HepG2 (cell line): ENCODE results near the gene CTNNBL1. TPM values are rescaled to one million over a fixed set of nuclear protein-coding genes. Genes with fewer than 3 reads are reported as not detected.

Source experiments
- AKNA ChIP-seq: sonication (generic); formaldehyde crosslinking; IDR thresholded peaks from 2 replicates; pipeline ENCODE4 v1.4.0; 2020; ENCODE audit warnings: missing genetic modification reagents, borderline replicate concordance
- ETS1 ChIP-seq: sonication (generic); formaldehyde crosslinking; IDR thresholded peaks from 2 replicates; pipeline ENCODE4 v1.4.0; 2020; ENCODE audit warnings: missing genetic modification reagents
- FOXC1 ChIP-seq: sonication (generic); formaldehyde crosslinking; IDR thresholded peaks from 2 replicates; pipeline ENCODE4 v1.8.0; 2022; ENCODE audit warnings: mild to moderate bottlenecking, missing genetic modification reagents, borderline replicate concordance
- FOXK1 ChIP-seq: sonication (generic); formaldehyde crosslinking; IDR thresholded peaks from 2 replicates; pipeline ENCODE4 v1.4.0; 2020; ENCODE audit warnings: low read depth, missing genetic modification reagents, borderline replicate concordance
- GMEB1 ChIP-seq: sonication (generic); formaldehyde crosslinking; IDR thresholded peaks from 2 replicates; pipeline ENCODE4 v1.5.1; 2020; ENCODE audit warnings: missing genetic modification reagents, mild to moderate bottlenecking, borderline replicate concordance
- JARID2 ChIP-seq: sonication (generic); formaldehyde crosslinking; IDR thresholded peaks from 2 replicates; pipeline ENCODE4 v1.8.1; 2023; ENCODE audit warnings: missing genetic modification reagents, inconsistent platforms; ENCODE audit not compliant: insufficient replicate concordance
- JDP2 ChIP-seq: sonication (generic); formaldehyde crosslinking; IDR thresholded peaks from 2 replicates; pipeline ENCODE4 v1.8.1; 2022; ENCODE audit warnings: missing genetic modification reagents, borderline replicate concordance
- MLXIP ChIP-seq: sonication (generic); formaldehyde crosslinking; IDR thresholded peaks from 2 replicates; pipeline ENCODE4 v1.9.0; 2021; ENCODE audit warnings: missing genetic modification reagents, borderline replicate concordance
- SRY ChIP-seq: sonication (generic); formaldehyde crosslinking; IDR thresholded peaks from 2 replicates; pipeline ENCODE4 v1.8.0; 2022; ENCODE audit warnings: mild to moderate bottlenecking, missing genetic modification reagents
- ZFP90 ChIP-seq: sonication (generic); formaldehyde crosslinking; IDR thresholded peaks from 2 replicates; pipeline ENCODE4 v1.8.0; 2022; ENCODE audit warnings: missing genetic modification reagents, mild to moderate bottlenecking, inconsistent platforms, borderline replicate concordance
- ZNF20 ChIP-seq: sonication (generic); formaldehyde crosslinking; IDR thresholded peaks from 2 replicates; pipeline ENCODE4 v1.4.0; 2020; ENCODE audit warnings: mild to moderate bottlenecking, moderate library complexity, missing genetic modification reagents
- ZNF235 ChIP-seq: sonication (generic); formaldehyde crosslinking; IDR thresholded peaks from 2 replicates; pipeline ENCODE4 v1.8.1; 2023; ENCODE audit warnings: mild to moderate bottlenecking, missing genetic modification reagents, borderline replicate concordance
- ZNF362 ChIP-seq: sonication (generic); formaldehyde crosslinking; IDR thresholded peaks from 2 replicates; pipeline ENCODE4 v1.4.0; 2020; ENCODE audit warnings: missing genetic modification reagents, mild to moderate bottlenecking, borderline replicate concordance
- ZSCAN20 ChIP-seq: sonication (generic); formaldehyde crosslinking; IDR thresholded peaks from 2 replicates; pipeline ENCODE4 v1.4.0; 2020; ENCODE audit warnings: missing genetic modification reagents, mild to moderate bottlenecking, borderline replicate concordance
- ZSCAN9 ChIP-seq: IDR thresholded peaks from 2 replicates; pipeline ENCODE4 v1.6.1; 2016; ENCODE audit warnings: borderline replicate concordance
- polyA plus RNA-seq, 8 experiments: library from polyadenylated mRNA; depleted of rRNA in 3 of 8; stranded (reverse) in 7 of 8; unstranded in 1 of 8; fragments of >200 nt; fragmentation: Illumina TruSeq in 4 of 8; extraction: Trizol in 4 of 8; gene quantifications; 2 replicates each; pipeline versions ENCODE4 v1.2.1 to v1.2.3, GENCODE V29; 2011 to 2016; ENCODE audit warnings: low read depth in 4 of 8, missing spikeins in 1 of 8, mixed read lengths in 1 of 8; ENCODE audit not compliant: insufficient read depth in 1 of 8
- total RNA-seq, 5 experiments: library from RNA; depleted of rRNA; stranded (reverse); fragments of >200 nt; fragmentation: Illumina TruSeq; extraction: Trizol; gene quantifications; 2 replicates each; pipeline ENCODE4 v1.2.3, GENCODE V29; 2016; ENCODE audit warnings: low read depth in 1 of 5

CTNNBL1 gene
- total and polyA plus RNA-seq, 2 of the 13 experiments (the other 11 are each of a cell fraction or from before 2014, with no cell fraction given), result 49.3 to 94.6 TPM

GRCh38 chr20:37881601-37882343 lies 187.9 kb downstream of the CTNNBL1 start (continued):
- TF ChIP-seq ZFP90 (CRISPR knock-in tag), result no peak
- no peak for TF ChIP-seq GMEB1 (CRISPR knock-in tag)
- TF ChIP-seq AKNA (CRISPR knock-in tag), result no peak
- no peak for TF ChIP-seq ETS1
- no peak for TF ChIP-seq ZSCAN9 (CRISPR knock-in tag)
- TF ChIP-seq ZNF235 (CRISPR knock-in tag), result no peak
- TF ChIP-seq ZNF20 (CRISPR knock-in tag), result no peak
- TF ChIP-seq JARID2 (CRISPR knock-in tag), result no peak
- no peak for TF ChIP-seq MLXIP
- TF ChIP-seq JDP2 (CRISPR knock-in tag), result no peak
- TF ChIP-seq ZSCAN20 (CRISPR knock-in tag), result no peak
- TF ChIP-seq FOXC1, result peak; percentile 84; the same call in 1 of the 2 replicates
- no peak for TF ChIP-seq SRY (CRISPR knock-in tag)
- no peak for TF ChIP-seq FOXK1
- no peak for TF ChIP-seq ZNF362
